ENCODE results near the gene TMEM154. TPM values are rescaled to one million over a fixed set of nuclear protein-coding genes. Genes with fewer than 3 reads are reported as not detected.

TMEM154 gene
- polyA plus RNA-seq, 1 of the 3 experiments (the other 2 are of a cell fraction) = 0.58 TPM

GRCh38 chr4:152687974-152688599 lies 8.3 kb upstream of the TMEM154 start:
- TF ChIP-seq SIN3A (IDR thresholded peaks at IDR 0.05; ENCODE audit: borderline replicate concordance, low read depth, low read length) (no peak), FOXJ3 (CRISPR knock-in tag; IDR thresholded peaks at IDR 0.05) (no peak), RXRA (IDR thresholded peaks at IDR 0.05; ENCODE audit: borderline replicate concordance, low read depth) (no peak), FOXM1 (IDR thresholded peaks at IDR 0.05; ENCODE audit: low read depth) (no peak), REST (IDR thresholded peaks at IDR 0.05; ENCODE audit: low read depth, low read length) (no peak), RFX5 (IDR thresholded peaks at IDR 0.05; ENCODE audit: low read length) (no peak), RAD21 (IDR thresholded peaks at IDR 0.05; ENCODE audit: low read length) (no peak), USF2 (IDR thresholded peaks at IDR 0.05; ENCODE audit: borderline replicate concordance, low read depth, low read length) (no peak), CTCF (IDR thresholded peaks at IDR 0.05) (no peak), EZH2phosphoT487 (IDR thresholded peaks at IDR 0.05; ENCODE audit: borderline replicate concordance, low read depth) (no peak), JUND (IDR thresholded peaks at IDR 0.05) (no peak), ZBTB33 (IDR thresholded peaks at IDR 0.05; ENCODE audit: borderline replicate concordance, low read depth) (no peak)
- Histone ChIP-seq H3K36me3 (replicated peaks in 1 of 2; ENCODE audit: control insufficient read depth in 1 of 2, insufficient read depth in 2 of 2, low read length in 1 of 2) (no peaks in the 10 kb centered on the region), H3K27ac (ENCODE audit: low read depth in 2 of 2, low read length in 1 of 2) (no peak overlapping the region), H4K20me1 (ENCODE audit: insufficient read depth) (no peaks in the 10 kb centered on the region), H3K4me3 (ENCODE audit: low read depth in 2 of 2, low read length in 1 of 2) (no peak overlapping the region), H3K27me3 (ENCODE audit: insufficient read depth) (no peaks in the 10 kb centered on the region), H3K79me2 (ENCODE audit: insufficient read depth) (no peaks in the 10 kb centered on the region), H2AFZ (ENCODE audit: low read depth) (no peak overlapping the region), H3K4me2 (no peak overlapping the region), H3K9me3 (no peaks in the 10 kb centered on the region), H3F3A (replicated peaks; ENCODE audit: insufficient read depth) (no peaks in the 10 kb centered on the region), H3K4me1 (ENCODE audit: control insufficient read depth in 1 of 2, insufficient read depth in 2 of 2, low read depth in 1 of 2, low read length in 1 of 2) (peaks cover 0 to 4% of the 10 kb centered on the region in 2 experiments; a peak in 2 of 4 replicates), H3K9me2 (no peaks in the 10 kb centered on the region), H3K9ac (no peak overlapping the region)
- ChIA-PET POLR2A (no interaction called here), CTCF (interaction anchor here (1.1 kb wide), 1 partner anchor 187 kb away, joined by 5 read pairs; no protein-coding TSS in a partner anchor)
- WGBS (ENCODE audit: low lambda C conversion rate) = 85% methylated on average over 2 of the region's 2 CpGs
- DNase-seq = no peak
